ENCODE results near the gene SLC44A5.

SLC44A5 gene

GRCh38 chr1:75550559-75550958 is 60.4 kb downstream of the SLC44A5 start:
- H3K27ac ChIP-seq (ENCODE audit: low read depth, low read length) = no peak overlapping the region
- H3K27me3 ChIP-seq (ENCODE audit: control insufficient read depth, insufficient read depth, low read length) = no peaks in the 10 kb centered on the region
- no peak overlapping the region for H3K4me3 ChIP-seq (ENCODE audit: low read depth, low read length)
- H3K4me1 ChIP-seq (ENCODE audit: control insufficient read depth, insufficient read depth, low read length) = no peaks in the 10 kb centered on the region
- H3K9ac ChIP-seq (ENCODE audit: low read length) = no peak overlapping the region
- no peaks in the 10 kb centered on the region for H3K36me3 ChIP-seq (ENCODE audit: control insufficient read depth, insufficient read depth, low read length)
- no peaks in the 10 kb centered on the region for H3K9me3 ChIP-seq (ENCODE audit: control insufficient read depth, insufficient read depth, low read depth, low read length)

- no peaks in the 10 kb centered on the region for H3K4me1 ChIP-seq (ENCODE audit: control insufficient read depth, insufficient read depth, low read length)
- H3K36me3 ChIP-seq (ENCODE audit: control insufficient read depth, insufficient read depth, low read length) = no peaks in the 10 kb centered on the region
- no peak overlapping the region for H3K4me3 ChIP-seq (ENCODE audit: low read depth, low read length)
- no peak overlapping the region for H3K27ac ChIP-seq (ENCODE audit: low read depth, low read length)
- H3K9ac ChIP-seq (ENCODE audit: low read length) = no peak overlapping the region
- H3K27me3 ChIP-seq (ENCODE audit: control insufficient read depth, insufficient read depth, low read length) = no peaks in the 10 kb centered on the region
- H3K9me3 ChIP-seq (ENCODE audit: control insufficient read depth, insufficient read depth, low read depth, low read length) = no peaks in the 10 kb centered on the region
These were observed 62.0 kb downstream of the SLC44A5 start for GRCh38 chr1:75548721-75549480.

GRCh38 chr1:75543705-75544104 is 67.2 kb downstream of the SLC44A5 start:
- Histone ChIP-seq H3K9me3 (ENCODE audit: control insufficient read depth, insufficient read depth, low read depth, low read length) (no peaks in the 10 kb centered on the region), H3K4me1 (ENCODE audit: control insufficient read depth, insufficient read depth, low read length) (no peaks in the 10 kb centered on the region)

GRCh38 chr1:75542818-75543570 is 67.9 kb downstream of the SLC44A5 start:
- H3K4me3 ChIP-seq (ENCODE audit: low read depth, low read length) = no peak overlapping the region
- H3K27me3 ChIP-seq (ENCODE audit: control insufficient read depth, insufficient read depth, low read length) = no peaks in the 10 kb centered on the region
- no peak overlapping the region for H3K27ac ChIP-seq (ENCODE audit: low read depth, low read length)
- H3K9ac ChIP-seq (ENCODE audit: low read length) = no peak overlapping the region
- H3K36me3 ChIP-seq (ENCODE audit: control insufficient read depth, insufficient read depth, low read length) = no peaks in the 10 kb centered on the region
- H3K4me1 ChIP-seq (ENCODE audit: control insufficient read depth, insufficient read depth, low read length) = no peaks in the 10 kb centered on the region
- H3K9me3 ChIP-seq (ENCODE audit: control insufficient read depth, insufficient read depth, low read depth, low read length) = no peaks in the 10 kb centered on the region

More at GRCh38 chr1:75543705-75544104, 67.2 kb downstream of the SLC44A5 start:
- no peaks in the 10 kb centered on the region for H3K27me3 ChIP-seq (ENCODE audit: control insufficient read depth, insufficient read depth, low read length)
- no peak overlapping the region for H3K9ac ChIP-seq (ENCODE audit: low read length)
- no peak overlapping the region for H3K27ac ChIP-seq (ENCODE audit: low read depth, low read length)
- H3K36me3 ChIP-seq (ENCODE audit: control insufficient read depth, insufficient read depth, low read length) = no peaks in the 10 kb centered on the region
- no peak overlapping the region for H3K4me3 ChIP-seq (ENCODE audit: low read depth, low read length)

- Histone ChIP-seq H3K9ac (ENCODE audit: low read length) (no peak overlapping the region), H3K4me1 (ENCODE audit: control insufficient read depth, insufficient read depth, low read length) (no peaks in the 10 kb centered on the region), H3K27ac (ENCODE audit: low read depth, low read length) (no peak overlapping the region), H3K36me3 (ENCODE audit: control insufficient read depth, insufficient read depth, low read length) (no peaks in the 10 kb centered on the region), H3K27me3 (ENCODE audit: control insufficient read depth, insufficient read depth, low read length) (no peaks in the 10 kb centered on the region), H3K4me3 (ENCODE audit: low read depth, low read length) (no peak overlapping the region), H3K9me3 (ENCODE audit: control insufficient read depth, insufficient read depth, low read depth, low read length) (no peaks in the 10 kb centered on the region)
These were observed 71.4 kb downstream of the SLC44A5 start for GRCh38 chr1:75539230-75540116.

GRCh38 chr1:75533085-75533484 is 77.8 kb downstream of the SLC44A5 start:
- H3K4me3 ChIP-seq (ENCODE audit: low read depth, low read length) = no peak overlapping the region
- H3K27me3 ChIP-seq (ENCODE audit: control insufficient read depth, insufficient read depth, low read length) = no peaks in the 10 kb centered on the region
- no peak overlapping the region for H3K9ac ChIP-seq (ENCODE audit: low read length)
- no peaks in the 10 kb centered on the region for H3K36me3 ChIP-seq (ENCODE audit: control insufficient read depth, insufficient read depth, low read length)
- no peaks in the 10 kb centered on the region for H3K4me1 ChIP-seq (ENCODE audit: control insufficient read depth, insufficient read depth, low read length)
- no peak overlapping the region for H3K27ac ChIP-seq (ENCODE audit: low read depth, low read length)
- H3K9me3 ChIP-seq (ENCODE audit: control insufficient read depth, insufficient read depth, low read depth, low read length) = no peaks in the 10 kb centered on the region

- no peaks in the 10 kb centered on the region for H3K4me1 ChIP-seq (ENCODE audit: control insufficient read depth, insufficient read depth, low read length)
- H3K9me3 ChIP-seq (ENCODE audit: control insufficient read depth, insufficient read depth, low read depth, low read length) = no peaks in the 10 kb centered on the region
- H3K27me3 ChIP-seq (ENCODE audit: control insufficient read depth, insufficient read depth, low read length) = no peaks in the 10 kb centered on the region
- H3K36me3 ChIP-seq (ENCODE audit: control insufficient read depth, insufficient read depth, low read length) = no peaks in the 10 kb centered on the region
- no peak overlapping the region for H3K9ac ChIP-seq (ENCODE audit: low read length)
- no peak overlapping the region for H3K4me3 ChIP-seq (ENCODE audit: low read depth, low read length)
- no peak overlapping the region for H3K27ac ChIP-seq (ENCODE audit: low read depth, low read length)
These were observed 79.3 kb downstream of the SLC44A5 start for GRCh38 chr1:75531570-75531969.

GRCh38 chr1:75529488-75529887 is 81.4 kb downstream of the SLC44A5 start:
- H3K9ac ChIP-seq (ENCODE audit: low read length) = no peak overlapping the region
- no peak overlapping the region for H3K27ac ChIP-seq (ENCODE audit: low read depth, low read length)
- no peaks in the 10 kb centered on the region for H3K27me3 ChIP-seq (ENCODE audit: control insufficient read depth, insufficient read depth, low read length)

GRCh38 chr1:75528001-75528400 is 82.9 kb downstream of the SLC44A5 start:
- no peaks in the 10 kb centered on the region for H3K9me3 ChIP-seq (ENCODE audit: control insufficient read depth, insufficient read depth, low read depth, low read length)
- no peaks in the 10 kb centered on the region for H3K4me1 ChIP-seq (ENCODE audit: control insufficient read depth, insufficient read depth, low read length)
- no peak overlapping the region for H3K27ac ChIP-seq (ENCODE audit: low read depth, low read length)
- H3K27me3 ChIP-seq (ENCODE audit: control insufficient read depth, insufficient read depth, low read length) = no peaks in the 10 kb centered on the region
- H3K9ac ChIP-seq (ENCODE audit: low read length) = no peak overlapping the region
- H3K4me3 ChIP-seq (ENCODE audit: low read depth, low read length) = no peak overlapping the region
- H3K36me3 ChIP-seq (ENCODE audit: control insufficient read depth, insufficient read depth, low read length) = no peaks in the 10 kb centered on the region

More at GRCh38 chr1:75529488-75529887, 81.4 kb downstream of the SLC44A5 start:
- Histone ChIP-seq H3K9me3 (ENCODE audit: control insufficient read depth, insufficient read depth, low read depth, low read length) (no peaks in the 10 kb centered on the region), H3K4me1 (ENCODE audit: control insufficient read depth, insufficient read depth, low read length) (no peaks in the 10 kb centered on the region), H3K36me3 (ENCODE audit: control insufficient read depth, insufficient read depth, low read length) (no peaks in the 10 kb centered on the region), H3K4me3 (ENCODE audit: low read depth, low read length) (no peak overlapping the region)

- no peaks in the 10 kb centered on the region for H3K9me3 ChIP-seq (ENCODE audit: control insufficient read depth, insufficient read depth, low read depth, low read length)
- H3K36me3 ChIP-seq (ENCODE audit: control insufficient read depth, insufficient read depth, low read length) = no peaks in the 10 kb centered on the region
- no peaks in the 10 kb centered on the region for H3K4me1 ChIP-seq (ENCODE audit: control insufficient read depth, insufficient read depth, low read length)
- H3K9ac ChIP-seq (ENCODE audit: low read length) = no peak overlapping the region
- H3K4me3 ChIP-seq (ENCODE audit: low read depth, low read length) = no peak overlapping the region
- H3K27ac ChIP-seq (ENCODE audit: low read depth, low read length) = no peak overlapping the region
- no peaks in the 10 kb centered on the region for H3K27me3 ChIP-seq (ENCODE audit: control insufficient read depth, insufficient read depth, low read length)
These were observed 88.5 kb downstream of the SLC44A5 start for GRCh38 chr1:75522389-75522788.
